EL (cell line): Measurements from ENCODE around the gene BCL2L2.
A peak's percentile ranks its signal among the peaks of the same experiment; 100 is the strongest.
"Not testable (repeated sequence)": the region's sequence is repeated elsewhere in the genome, so short reads cannot be mapped to it uniquely, and the experiment has no call there.

Experiments used
- DNase-seq: peaks from one replicate; pipeline ENCODE4 v3.0.0-alpha.2; 2016

The BCL2L2 gene

GRCh38 chr14:23300687-23301223 lies 5.9 kb upstream of the BCL2L2 start:
- peak; percentile 19 for DNase-seq

- DNase-seq, result peak; percentile 99
Measured at GRCh38 chr14:23301288-23301968, 5.2 kb upstream of the BCL2L2 start.

DNA sequence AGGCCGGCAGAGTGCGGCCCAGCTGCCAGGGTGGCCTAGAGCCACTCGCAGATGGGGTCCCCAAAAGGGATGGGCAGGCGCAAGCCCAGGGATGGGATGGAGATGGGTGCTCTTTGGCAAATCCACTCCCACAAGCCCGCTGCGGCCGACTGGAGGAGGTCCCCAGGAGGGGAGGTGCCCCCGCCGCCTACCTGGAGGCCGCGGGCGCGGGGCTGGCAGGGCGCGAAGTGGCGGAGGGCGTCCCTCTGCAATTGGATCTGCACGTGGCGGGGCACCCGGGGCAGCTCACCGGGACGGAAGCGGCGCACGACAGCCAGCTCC lies 4.7 kb upstream of the BCL2L2 start:
- no peak for DNase-seq

- peak; percentile 61 for DNase-seq
Measured at GRCh38 chr14:23302290-23303225, 4.1 kb upstream of the BCL2L2 start, which contains the start of gene PPP1R3E. TSS of gene PPP1R3E (minus strand) at chr14:23302859. CDS start at chr14:23302576, 283 bp downstream.

GRCh38 chr14:23307146-23307530 lies 505 bp downstream of the BCL2L2 start:
- DNase-seq, result no peak

- DNase-seq, result peak; percentile 62
Measured at GRCh38 chr14:23307687-23308644, 1.3 kb downstream of the BCL2L2 start.

DNA sequence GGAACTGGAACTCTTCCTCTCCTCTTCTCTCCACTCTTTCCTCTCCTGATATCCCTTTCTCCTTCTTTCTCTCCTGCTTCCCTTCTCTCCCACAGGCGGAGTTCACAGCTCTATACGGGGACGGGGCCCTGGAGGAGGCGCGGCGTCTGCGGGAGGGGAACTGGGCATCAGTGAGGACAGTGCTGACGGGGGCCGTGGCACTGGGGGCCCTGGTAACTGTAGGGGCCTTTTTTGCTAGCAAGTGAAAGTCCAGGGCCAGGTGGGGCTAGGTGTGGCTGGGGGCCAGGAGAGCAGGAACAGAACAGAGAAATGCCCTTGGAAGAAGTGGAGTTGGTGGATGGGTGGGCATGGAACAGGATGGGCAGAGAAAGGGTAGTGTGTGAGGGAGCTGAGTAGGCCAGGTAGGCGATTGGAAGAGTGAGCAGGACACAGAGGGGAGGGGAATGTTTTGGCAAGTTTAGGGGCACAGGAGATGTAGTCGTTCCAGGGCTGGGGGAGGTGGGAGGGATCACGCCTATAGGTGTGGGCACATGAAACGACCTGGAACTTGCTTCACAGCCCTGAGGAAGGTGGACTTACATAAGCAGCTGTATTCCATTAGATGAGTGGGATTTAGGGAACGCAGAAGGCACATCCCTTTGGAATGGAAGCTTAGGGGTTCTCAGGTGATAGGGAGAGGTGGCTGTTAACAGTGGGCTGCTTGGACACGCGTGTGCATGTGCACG lies 2.2 kb downstream of the BCL2L2 start:
- no peak for DNase-seq

- DNase-seq, result no peak
Measured at GRCh38 chr14:23310546-23310945, 3.9 kb downstream of the BCL2L2 start.

DNA sequence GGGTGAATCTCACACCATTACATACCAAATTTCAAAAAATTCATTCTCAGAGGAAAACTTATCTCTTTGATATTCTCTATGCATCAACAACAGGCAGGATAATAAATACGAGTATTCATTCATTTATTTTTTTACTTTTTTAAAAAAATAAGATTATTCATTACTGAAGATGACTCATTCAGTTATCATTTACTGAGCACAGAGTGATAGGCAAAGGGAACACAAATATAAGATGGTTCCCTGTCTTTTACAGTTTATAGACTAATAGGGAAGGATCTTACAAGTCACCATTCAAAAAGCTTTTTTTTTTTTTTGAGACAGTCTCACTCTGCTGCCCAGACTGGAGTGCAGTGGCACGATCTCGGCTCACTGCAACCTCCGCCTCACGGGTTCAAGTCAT lies 9.7 kb downstream of the BCL2L2 start:
- DNase-seq, result no peak

- DNase-seq, result no peak
Measured at GRCh38 chr14:23319746-23320583, 13.3 kb downstream of the BCL2L2 start.

GRCh38 chr14:23320584-23321571 lies 14.2 kb downstream of the BCL2L2 start, which contains the start of gene PABPN1:
TSS of gene PABPN1 (plus strand) at chr14:23321457. CDS start at chr14:23321470, 13 bp downstream.
- peak; percentile 100 for DNase-seq

GRCh38 chr14:23321572-23322547 lies 15.2 kb downstream of the BCL2L2 start:
- DNase-seq, result peak; percentile 70

DNA sequence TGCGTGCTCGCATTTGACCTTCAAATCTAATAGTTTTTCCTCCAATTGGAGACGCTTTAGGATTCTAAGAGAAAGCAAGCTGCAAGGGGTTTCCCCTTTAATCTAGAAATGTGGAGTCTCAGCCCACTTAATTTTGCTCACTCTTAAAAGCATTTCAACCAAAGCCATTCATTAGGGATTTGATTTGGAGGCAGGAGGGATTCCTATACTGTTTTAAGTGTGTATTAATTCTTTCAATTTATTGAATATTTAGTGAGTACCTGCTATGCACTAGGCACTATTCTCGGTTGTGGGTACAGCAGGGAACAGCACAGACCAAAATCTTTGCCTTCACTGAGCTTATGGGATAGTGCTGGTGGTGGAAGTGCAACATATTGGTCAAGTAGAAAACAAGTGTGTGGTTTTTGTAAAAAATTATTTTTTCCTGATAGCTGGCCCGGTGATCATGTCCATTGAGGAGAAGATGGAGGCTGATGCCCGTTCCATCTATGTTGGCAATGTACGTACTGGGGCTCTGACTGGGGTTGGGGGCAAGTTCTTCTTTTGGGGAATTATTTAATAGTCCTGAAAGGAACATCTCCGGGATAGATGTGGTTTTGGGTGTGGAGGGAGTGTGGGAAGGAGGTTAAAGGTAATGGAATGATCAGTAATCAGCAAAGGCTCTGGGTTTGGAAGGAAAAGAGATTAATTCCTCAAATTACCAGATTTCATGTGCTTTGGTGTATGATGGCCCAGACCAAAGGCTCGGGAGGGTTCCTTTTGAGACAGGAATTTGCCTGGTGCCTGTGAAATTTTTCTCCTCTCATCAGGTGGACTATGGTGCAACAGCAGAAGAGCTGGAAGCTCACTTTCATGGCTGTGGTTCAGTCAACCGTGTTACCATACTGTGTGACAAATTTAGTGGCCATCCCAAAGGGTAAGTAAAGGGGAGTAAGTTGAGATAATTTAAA lies 16.2 kb downstream of the BCL2L2 start:
- no peak for DNase-seq

DNA sequence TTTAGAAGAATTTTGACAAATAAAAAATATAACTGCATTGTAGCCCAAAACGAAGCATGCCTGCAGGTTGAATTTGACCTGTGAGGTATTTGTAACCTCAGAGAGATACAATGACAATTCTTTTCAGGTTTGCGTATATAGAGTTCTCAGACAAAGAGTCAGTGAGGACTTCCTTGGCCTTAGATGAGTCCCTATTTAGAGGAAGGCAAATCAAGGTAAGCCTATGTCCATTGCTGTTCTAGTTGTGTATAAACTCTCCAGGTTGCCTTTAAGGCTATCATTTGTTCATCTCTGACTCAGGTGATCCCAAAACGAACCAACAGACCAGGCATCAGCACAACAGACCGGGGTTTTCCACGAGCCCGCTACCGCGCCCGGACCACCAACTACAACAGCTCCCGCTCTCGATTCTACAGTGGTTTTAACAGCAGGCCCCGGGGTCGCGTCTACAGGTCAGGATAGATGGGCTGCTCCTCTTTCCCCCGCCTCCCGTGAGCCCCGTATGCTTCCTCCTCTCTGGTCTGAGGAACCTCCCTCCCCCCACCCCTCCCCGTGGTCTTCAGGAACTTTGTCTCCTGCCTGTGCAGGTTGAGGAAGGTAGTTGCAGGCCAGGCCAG lies 17.3 kb downstream of the BCL2L2 start:
- DNase-seq, result no peak

- no peak for DNase-seq
Measured at GRCh38 chr14:23324455-23324846, 17.8 kb downstream of the BCL2L2 start.

DNA sequence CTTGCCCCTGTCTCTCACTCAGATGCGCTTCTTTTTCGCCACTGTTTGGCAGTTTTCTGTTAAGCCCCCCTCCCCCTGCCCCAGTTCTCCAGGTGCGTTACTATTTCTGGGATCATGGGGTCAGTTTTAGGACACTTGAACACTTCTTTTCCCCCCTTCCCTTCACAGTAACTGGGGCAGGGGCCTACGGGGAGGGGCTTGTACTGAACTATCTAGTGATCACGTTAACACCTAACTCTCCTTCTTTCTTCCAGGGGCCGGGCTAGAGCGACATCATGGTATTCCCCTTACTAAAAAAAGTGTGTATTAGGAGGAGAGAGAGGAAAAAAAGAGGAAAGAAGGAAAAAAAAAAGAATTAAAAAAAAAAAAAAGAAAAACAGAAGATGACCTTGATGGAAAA lies 18.4 kb downstream of the BCL2L2 start:
- no peak for DNase-seq

DNA sequence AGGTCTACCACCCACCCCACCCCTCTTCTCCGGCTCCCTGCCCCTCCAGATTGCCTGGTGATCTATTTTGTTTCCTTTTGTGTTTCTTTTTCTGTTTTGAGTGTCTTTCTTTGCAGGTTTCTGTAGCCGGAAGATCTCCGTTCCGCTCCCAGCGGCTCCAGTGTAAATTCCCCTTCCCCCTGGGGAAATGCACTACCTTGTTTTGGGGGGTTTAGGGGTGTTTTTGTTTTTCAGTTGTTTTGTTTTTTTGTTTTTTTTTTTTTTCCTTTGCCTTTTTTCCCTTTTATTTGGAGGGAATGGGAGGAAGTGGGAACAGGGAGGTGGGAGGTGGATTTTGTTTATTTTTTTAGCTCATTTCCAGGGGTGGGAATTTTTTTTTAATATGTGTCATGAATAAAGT lies 19.1 kb downstream of the BCL2L2 start:
- DNase-seq, result not testable (repeated sequence)
